ENCODE results near the gene CELF1.

Gene CELF1

GRCh38 chr11:47470671-47471070, 82.3 kb downstream of the CELF1 start:
- no peak overlapping the region for H3K27ac ChIP-seq
- TF ChIP-seq ZFX (IDR thresholded peaks at IDR 0.05) (no peak), CTCF (conservative IDR thresholded peaks at IDR 0.05) (no peak)

GRCh38 chr11:47469361-47470179, 83.4 kb downstream of the CELF1 start:
- no peak overlapping the region for H3K27ac ChIP-seq
- no peak for TF ChIP-seq ZFX (IDR thresholded peaks at IDR 0.05)
- no peak for TF ChIP-seq CTCF (conservative IDR thresholded peaks at IDR 0.05)

GRCh38 chr11:47468598-47469214, 84.2 kb downstream of the CELF1 start:
- no peak overlapping the region for H3K27ac ChIP-seq
- TF ChIP-seq ZFX (IDR thresholded peaks at IDR 0.05) (no peak), CTCF (conservative IDR thresholded peaks at IDR 0.05) (no peak)

- H3K27ac ChIP-seq = no peak overlapping the region
- TF ChIP-seq ZFX (IDR thresholded peaks at IDR 0.05) (no peak), CTCF (conservative IDR thresholded peaks at IDR 0.05) (no peak)
These were observed 85.6 kb downstream of the CELF1 start for GRCh38 chr11:47467357-47467756.

GRCh38 chr11:47466701-47467250, 86.2 kb downstream of the CELF1 start:
- TF ChIP-seq ZFX (IDR thresholded peaks at IDR 0.05) = no peak
- TF ChIP-seq CTCF (conservative IDR thresholded peaks at IDR 0.05) = no peak
- no peak overlapping the region for H3K27ac ChIP-seq

- TF ChIP-seq ZFX (IDR thresholded peaks at IDR 0.05) (no peak), CTCF (conservative IDR thresholded peaks at IDR 0.05) (no peak)
- no peak overlapping the region for H3K27ac ChIP-seq
These were observed 86.7 kb downstream of the CELF1 start for GRCh38 chr11:47466201-47466600.

- H3K27ac ChIP-seq = no peak overlapping the region
- TF ChIP-seq CTCF (conservative IDR thresholded peaks at IDR 0.05) (no peak), ZFX (IDR thresholded peaks at IDR 0.05) (no peak)
These were observed 88.4 kb downstream of the CELF1 start for GRCh38 chr11:47464483-47464882.

All from C4-2B (cell line).